ENCODE data around the gene SCN3A.

- no peak for TF ChIP-seq CTCF (IDR thresholded peaks at IDR 0.05)
- TF ChIP-seq POLR2A (IDR thresholded peaks at IDR 0.05), result no peak
Measured at GRCh38 chr2:165253178-165253577, 49.3 kb upstream of the SCN3A start.
